NCI-H2196 (cell line): ENCODE data around the gene GPR33.

Source experiments
- DNase-seq: peaks from one replicate; lab custom pipeline; 2025; ENCODE audit not compliant: unreplicated experiment; lab: John Stamatoyannopoulos, UW

The GPR33 gene, protein sequence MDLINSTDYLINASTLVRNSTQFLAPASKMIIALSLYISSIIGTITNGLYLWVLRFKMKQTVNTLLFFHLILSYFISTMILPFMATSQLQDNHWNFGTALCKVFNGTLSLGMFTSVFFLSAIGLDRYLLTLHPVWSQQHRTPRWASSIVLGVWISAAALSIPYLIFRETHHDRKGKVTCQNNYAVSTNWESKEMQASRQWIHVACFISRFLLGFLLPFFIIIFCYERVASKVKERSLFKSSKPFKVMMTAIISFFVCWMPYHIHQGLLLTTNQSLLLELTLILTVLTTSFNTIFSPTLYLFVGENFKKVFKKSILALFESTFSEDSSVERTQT

DNA sequence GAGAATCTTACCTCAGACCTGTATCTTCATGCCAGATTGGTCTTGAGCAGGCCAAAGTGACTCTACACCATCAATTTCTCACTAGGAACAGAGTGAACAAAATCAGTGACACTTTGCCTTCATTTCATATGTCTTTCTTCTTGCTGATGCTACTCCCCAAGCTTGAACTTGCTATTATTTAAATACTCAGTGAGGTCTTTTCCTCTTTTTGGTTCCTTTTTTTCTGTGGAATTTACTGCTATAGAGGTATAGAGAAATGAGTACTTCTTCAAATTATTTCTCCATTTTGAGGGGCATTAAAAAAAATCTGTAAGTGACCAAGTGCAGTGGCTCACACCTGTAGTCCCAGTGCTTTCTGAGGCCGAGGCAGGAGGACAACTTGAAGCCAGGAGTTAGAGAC, at the start of gene GPR33:
TSS of gene GPR33 (minus strand) at position 154 of the 400 bp plus-strand sequence. CDS start 4,074 bp downstream, outside the sequence.
- DNase-seq = no peak

- no peak for DNase-seq
Measured at GRCh38 chr14:31536201-31536960, 48.5 kb upstream of the GPR33 start.

- no peak for DNase-seq
Measured at GRCh38 chr14:31530136-31530535, 42.3 kb upstream of the GPR33 start.

DNA sequence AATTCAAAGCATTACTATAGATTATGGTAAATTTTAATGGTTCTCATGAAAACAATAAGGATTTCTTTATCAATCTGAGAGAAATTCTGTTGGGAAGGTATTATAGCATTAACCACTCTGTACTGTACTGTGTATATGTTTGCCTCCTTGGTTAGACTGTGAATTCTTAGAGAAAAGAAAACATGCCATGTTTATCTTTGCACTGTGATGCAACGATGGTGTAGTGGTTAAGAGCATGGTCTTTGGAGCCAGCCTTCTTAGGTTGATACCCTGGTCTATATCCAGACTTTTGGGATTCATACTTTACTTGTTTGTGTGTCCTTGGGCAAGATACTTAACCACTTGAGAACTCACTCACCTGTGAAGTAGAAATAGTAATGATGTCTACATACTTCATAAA, 41.2 kb upstream of the GPR33 start:
- no peak for DNase-seq

GRCh38 chr14:31527546-31527945, 39.7 kb upstream of the GPR33 start:
- no peak for DNase-seq

DNA sequence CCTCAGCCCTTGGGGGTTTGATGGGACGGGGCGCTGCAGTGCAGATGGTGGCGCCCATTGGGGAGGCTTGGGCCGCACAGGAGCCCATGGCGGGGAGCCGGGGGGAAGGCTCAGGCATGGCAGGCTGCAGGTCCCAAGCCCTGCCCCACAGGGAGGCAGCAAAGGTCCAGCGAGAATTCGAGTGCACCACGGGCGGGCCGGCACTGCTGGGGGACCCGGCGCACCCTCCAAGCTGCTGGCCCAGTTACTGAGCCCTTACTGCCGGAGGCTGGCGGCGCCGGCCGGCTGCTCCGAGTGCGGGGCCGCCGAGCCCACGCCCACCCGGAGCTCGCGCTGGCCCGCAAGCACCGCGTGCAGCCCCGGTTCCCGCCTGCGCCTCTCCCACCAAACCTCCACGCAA, 39.2 kb upstream of the GPR33 start:
- no peak for DNase-seq

DNA sequence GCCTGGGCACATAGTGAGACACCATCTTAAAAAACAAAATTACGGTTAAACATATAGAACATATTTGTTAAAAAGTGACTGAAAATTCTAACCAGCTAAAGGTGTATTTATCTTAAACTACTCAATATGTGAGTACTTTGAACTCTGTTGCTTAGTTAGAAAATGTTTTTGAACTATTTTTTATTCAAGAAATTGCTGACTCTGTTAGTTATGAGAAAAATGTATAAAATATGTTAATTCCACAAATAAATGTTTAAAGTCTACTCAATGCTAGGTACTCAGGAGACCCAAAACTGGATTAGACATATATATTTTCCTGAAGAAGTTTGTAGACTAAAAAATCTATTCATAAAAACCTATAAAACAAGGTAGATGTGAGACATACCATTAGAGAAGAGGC, 23.0 kb upstream of the GPR33 start:
- DNase-seq = no peak

DNA sequence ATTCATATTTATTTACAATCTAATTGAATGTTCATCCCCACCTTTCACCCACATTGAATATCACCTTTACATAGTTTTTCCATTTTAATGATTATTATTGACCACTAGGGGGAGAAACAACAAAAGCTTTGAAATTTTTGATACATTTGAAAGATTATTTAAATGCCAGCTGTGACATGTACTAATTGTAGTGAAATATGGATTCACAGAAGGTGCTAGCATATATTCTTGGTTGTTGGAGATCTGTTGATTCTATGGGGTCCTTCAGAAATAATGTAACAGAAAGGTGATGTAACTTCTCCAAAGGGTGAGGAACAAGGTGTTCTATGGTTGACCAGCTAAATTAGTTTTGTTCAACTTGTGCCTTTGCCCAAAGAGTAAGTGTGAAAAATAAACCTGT, 22.4 kb upstream of the GPR33 start:
- peak; percentile 33 for DNase-seq

DNA sequence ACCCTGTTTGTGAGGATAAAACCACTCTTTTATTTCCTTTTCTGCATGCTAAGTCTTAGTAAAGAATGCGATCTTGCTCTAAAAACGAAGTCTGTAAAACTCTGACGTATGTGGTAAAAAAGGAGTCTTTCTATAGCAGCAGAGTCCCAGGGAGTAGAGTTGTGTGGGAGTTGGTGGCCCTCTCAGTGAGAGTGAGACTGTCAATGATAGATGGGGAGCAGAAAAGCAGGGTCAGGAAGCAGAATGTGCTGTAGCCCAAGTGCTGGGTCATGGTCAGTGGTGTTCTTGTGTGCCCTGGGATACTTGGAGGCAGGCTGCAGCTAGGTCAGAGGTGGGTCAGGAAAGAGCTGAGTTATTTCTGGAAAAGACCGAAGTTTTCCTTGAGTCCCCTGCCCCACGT, 20.3 kb upstream of the GPR33 start:
- DNase-seq = no peak

GRCh38 chr14:31505411-31505810, 17.6 kb upstream of the GPR33 start:
- DNase-seq = no peak

- DNase-seq = no peak
Measured at GRCh38 chr14:31501870-31502269, 14.0 kb upstream of the GPR33 start.

DNA sequence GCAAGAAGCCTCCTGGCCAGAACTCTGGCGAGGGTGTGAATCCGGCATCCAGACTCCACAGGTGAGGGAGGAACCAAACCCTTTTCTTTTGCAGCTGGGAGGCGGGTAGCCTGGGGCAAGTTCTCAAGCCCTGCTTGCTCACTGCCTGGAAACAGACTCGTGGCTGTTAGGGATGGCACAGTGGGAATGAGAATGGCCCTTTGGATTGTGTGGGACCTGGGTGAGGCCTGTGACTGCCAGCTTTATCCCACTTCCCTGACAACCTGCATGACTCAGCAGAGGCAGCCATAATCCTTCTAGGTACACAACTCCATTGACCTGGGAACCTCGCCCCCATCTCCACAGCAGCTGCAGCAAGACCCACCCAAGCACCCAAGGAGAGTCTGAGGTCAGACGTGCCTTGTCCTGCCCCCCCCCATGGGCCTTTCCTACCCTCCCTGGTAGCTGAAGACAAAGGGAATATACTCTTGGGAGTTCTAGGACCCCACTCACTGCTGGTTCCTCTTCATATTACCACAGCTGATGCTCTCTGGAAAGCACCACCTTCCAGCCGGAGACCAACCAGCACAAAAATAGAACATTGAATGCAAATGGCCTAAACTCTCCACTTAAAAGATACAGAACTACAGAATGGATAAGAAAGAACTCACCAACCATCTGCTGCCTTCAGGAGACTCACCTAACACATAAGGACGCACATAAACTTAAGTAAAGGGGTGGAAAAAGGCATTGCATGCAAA, 5.1 kb upstream of the GPR33 start:
- DNase-seq = no peak

DNA sequence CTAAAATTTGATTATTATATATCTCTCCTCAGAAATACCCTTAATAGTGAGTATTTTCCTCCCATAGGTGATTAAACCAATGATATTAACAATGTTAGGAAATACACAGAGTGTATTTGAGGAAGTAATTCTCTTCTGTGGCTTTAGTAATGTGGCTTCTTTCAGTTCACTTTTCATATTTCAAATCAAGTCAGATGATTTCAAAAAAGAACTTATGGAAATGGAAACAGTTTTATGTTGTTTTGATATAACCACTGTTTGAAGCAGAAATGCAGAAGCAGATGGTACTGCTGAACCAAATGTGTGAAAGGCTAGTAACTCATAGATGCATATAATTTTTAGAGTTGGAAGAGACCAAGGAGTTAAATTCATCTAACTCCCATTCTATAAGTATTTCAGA, 1.9 kb upstream of the GPR33 start:
- no peak for DNase-seq

DNA sequence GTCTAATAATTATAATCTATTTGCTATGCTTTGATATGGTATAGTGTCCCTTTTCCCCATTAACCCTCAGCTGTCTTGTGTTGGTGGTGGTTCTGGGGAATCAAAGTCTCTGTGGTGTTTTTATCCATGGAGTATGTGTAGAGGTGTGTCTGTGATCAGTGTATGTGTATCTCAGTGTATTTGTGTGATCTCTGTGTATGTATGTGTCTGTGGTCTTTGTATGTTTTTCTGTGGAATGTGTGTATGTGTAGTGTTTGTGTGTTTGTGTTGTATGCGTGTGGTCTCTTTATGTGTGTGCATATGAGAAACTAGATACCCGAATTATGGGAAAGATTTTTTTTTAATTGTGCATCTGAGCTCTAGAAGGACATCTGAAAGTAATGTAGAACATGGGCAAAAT, 1.1 kb downstream of the GPR33 start:
- no peak for DNase-seq

DNA sequence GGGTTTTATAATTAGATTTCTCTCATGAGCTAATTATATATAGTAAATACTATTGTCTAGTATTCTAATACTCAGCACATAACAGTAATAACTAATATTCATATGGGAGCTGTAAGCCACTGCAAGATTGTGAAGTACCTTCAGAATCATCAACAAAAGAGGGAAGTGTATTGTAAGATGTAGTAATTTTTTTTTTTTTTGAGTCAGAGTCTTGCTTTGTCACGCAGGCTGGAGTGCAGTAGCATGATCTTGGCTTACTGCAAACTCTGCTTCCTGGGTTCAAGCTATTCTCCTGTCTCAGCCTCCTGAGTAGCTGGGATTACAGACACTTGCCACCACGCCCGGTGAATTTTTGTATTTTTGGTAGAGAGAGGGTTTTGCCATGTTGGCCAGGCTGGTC, 3.1 kb downstream of the GPR33 start:
- DNase-seq = no peak

DNA sequence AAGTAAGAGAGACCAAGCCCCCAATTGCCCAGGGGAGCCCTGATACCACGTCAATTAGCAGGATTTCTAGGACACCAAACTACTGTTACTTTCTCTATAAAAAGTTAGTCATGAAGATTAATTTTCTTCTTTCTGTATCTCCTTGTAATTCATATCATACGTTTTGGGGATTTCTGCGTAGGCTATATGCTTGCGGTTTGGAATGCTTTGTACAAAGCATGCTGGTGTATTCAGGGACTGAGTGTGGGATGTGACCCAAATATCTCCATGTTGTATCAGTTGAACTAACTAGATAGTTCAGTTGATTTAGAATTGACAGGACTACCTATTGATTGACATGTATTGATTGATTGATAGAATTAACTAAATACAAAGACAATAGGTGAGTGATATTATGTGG, 7.7 kb downstream of the GPR33 start:
- DNase-seq = no peak

GRCh38 chr14:31479027-31479426, 8.8 kb downstream of the GPR33 start:
- DNase-seq = no peak

DNA sequence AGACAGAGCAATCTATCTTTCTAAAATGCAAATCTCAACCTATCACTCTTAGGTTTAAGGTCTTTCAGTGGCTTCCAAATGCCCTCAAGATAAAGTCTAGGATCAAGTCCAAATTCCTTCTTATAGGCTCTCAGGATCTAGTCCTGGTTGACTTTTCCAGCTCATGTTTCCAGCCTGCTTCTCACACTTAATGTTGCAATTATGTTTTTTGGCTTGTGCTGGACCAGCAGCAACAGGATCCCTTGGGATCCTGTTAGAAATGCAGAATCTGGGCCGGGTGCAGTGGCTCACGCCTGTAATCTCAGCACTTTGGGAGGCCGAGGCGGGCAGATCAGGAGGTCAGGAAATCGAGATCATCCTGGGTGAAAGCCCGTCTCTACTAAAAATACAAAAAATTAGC, 10.6 kb downstream of the GPR33 start:
- no peak for DNase-seq

DNA sequence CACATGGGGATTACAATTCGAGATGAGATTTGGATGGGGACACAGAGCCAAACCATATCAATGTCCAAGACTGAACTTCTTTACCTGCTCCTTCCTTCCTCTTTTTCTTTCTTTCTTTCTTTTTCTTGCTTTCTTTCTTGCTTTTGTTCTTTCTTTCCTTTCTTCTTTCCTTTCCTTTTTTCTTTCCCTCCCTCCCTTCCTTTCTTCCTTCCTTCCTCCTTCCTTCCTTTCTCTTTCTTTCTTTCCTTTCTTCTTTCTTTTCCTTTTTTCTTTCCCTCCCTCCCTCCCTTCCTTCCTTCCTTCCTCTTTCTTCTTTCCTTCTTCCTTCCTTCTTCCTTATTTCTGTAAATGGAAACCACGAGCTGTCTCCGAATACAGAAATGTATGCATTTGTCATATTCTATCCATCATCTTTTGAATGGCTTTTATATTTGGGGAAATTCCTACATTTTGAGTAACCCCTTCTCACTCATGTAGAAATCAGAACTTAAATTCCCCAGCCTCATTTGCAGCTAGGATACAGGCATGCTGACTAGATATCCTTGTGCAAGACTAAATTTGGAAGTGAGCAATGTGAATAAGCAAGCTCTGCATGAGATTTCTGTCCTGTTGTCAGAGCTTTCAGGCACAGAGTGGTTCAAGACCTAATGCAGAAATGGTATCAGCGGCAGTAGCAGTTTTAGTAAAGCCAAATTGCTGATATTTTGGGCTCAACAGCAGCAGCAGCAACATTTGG, 11.5 kb downstream of the GPR33 start:
- no peak for DNase-seq

DNA sequence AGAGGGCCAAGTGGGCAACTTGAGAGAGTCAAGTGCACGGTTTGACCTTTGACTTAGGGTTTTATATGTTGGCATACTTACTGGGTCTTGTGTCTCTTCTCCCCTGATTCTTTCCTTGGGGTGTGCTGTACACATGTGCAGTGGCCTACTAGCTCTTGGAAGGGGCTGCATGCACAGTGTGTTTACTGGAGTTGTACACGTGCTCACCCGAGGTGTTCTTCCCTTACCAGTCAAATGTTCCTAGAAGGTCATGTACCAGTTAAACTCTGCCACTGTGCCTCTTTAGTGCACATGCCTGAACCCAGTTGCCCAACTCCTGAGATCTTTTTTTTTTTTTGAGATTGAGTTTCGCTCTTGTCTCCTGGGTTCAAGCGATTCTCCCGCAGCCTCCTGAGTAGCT, 21.3 kb downstream of the GPR33 start:
- DNase-seq = no peak

GRCh38 chr14:31465111-31465510, 22.7 kb downstream of the GPR33 start:
- DNase-seq = no peak
